ENCODE measurements around the gene AMBRA1. TPM values are rescaled to one million over a fixed set of nuclear protein-coding genes. Genes with fewer than 3 reads are reported as not detected.

AMBRA1 gene
- total and polyA plus RNA-seq, 12 donors = 5.2 to 23.3 (median 16.0) TPM

GRCh38 chr11:46469926-46470325 is 123.9 kb downstream of the AMBRA1 start:
- TF ChIP-seq CTCF (IDR thresholded peaks at IDR 0.05) = no peak
- DNase-seq (no peak), ATAC-seq (no peak)
- Histone ChIP-seq H3K4me1 (peaks cover 4 to 26% (median 16%) of the 10 kb centered on the region in 9 donors), H3K9me3 (no peaks in the 10 kb centered on the region), H3K36me3 (peaks cover 0 to 18% (median 0%) of the 10 kb centered on the region in 9 donors), H3K27me3 (no peaks in the 10 kb centered on the region), H3K4me3 (no peak overlapping the region), H3K27ac (no peak overlapping the region)
- WGBS, 2 donors = 92 to 97% methylated on average over 4 of the region's 4 CpGs
- intact Hi-C loops (cut with DNase I) = no loop called here

GRCh38 chr11:46465683-46466082 is 128.1 kb downstream of the AMBRA1 start:
- Histone ChIP-seq H3K27me3 (no peaks in the 10 kb centered on the region), H3K36me3 (peaks cover 0 to 18% (median 0%) of the 10 kb centered on the region in 9 donors), H3K9me3 (no peaks in the 10 kb centered on the region), H3K4me3 (no peak overlapping the region), H3K4me1 (peaks cover 0 to 33% (median 0%) of the 10 kb centered on the region in 9 donors), H3K27ac (no peak overlapping the region)
- ATAC-seq (no peak), DNase-seq (no peak)
- intact Hi-C loops (cut with DNase I) = no loop called here
- 51 to 63% methylated on average over 1 of the region's 1 CpG for WGBS, 2 donors
- no peak for TF ChIP-seq CTCF (IDR thresholded peaks at IDR 0.05)

GRCh38 chr11:46463701-46464421 is 130.0 kb downstream of the AMBRA1 start:
- peaks cover 0 to 16% (median 0%) of the 10 kb centered on the region in 9 donors for H3K36me3 ChIP-seq
- intact Hi-C loops (cut with DNase I) = no loop called here
- DNase-seq (no peak), ATAC-seq (no peak)
- no peak overlapping the region for H3K27ac ChIP-seq
- H3K4me1 ChIP-seq = peaks cover 0 to 33% (median 0%) of the 10 kb centered on the region in 9 donors
- WGBS, 2 donors = 64 to 68% methylated on average over 5 of the region's 5 CpGs
- no peaks in the 10 kb centered on the region for H3K27me3 ChIP-seq
- no peak for TF ChIP-seq CTCF (IDR thresholded peaks at IDR 0.05)
- H3K4me3 ChIP-seq = no peak overlapping the region
- no peaks in the 10 kb centered on the region for H3K9me3 ChIP-seq

DNA sequence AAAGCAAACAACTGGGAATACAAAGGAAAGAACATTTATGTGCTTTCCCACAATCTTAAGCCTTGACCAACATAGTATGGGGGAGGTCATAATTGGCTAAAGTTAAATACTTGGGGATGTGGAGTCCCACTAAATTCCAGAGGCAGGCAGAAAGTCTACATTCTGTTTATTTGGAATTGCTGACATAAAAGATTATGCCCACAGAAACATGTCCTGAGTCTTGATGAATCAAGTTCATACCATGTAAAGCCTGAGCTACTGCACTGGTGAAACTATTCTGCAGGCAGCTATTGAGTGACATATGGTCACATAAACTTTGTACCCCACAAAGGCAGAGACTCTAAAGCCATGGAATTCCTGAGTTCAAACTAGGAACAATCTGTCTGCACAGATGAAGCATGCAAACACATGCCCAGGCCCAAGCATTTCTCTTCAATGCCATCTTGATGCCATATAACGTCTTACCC is 132.3 kb downstream of the AMBRA1 start:
- DNase-seq (no peak), ATAC-seq (no peak)
- intact Hi-C loops (cut with DNase I) = no loop called here

More for the DNA sequence above, 132.3 kb downstream of the AMBRA1 start:
- TF ChIP-seq CTCF (IDR thresholded peaks at IDR 0.05) = no peak
- H3K36me3 ChIP-seq = no peaks in the 10 kb centered on the region
- H3K4me3 ChIP-seq = no peak overlapping the region
- 73 to 90% methylated on average over 1 of the region's 1 CpG for WGBS, 2 donors
- peaks cover 0 to 33% (median 0%) of the 10 kb centered on the region in 9 donors for H3K4me1 ChIP-seq
- no peak overlapping the region for H3K27ac ChIP-seq
- H3K27me3 ChIP-seq = no peaks in the 10 kb centered on the region
- H3K9me3 ChIP-seq = no peaks in the 10 kb centered on the region
